Measurements from ENCODE around the gene MIEF1.

- TF ChIP-seq EZH2 (IDR thresholded peaks at IDR 0.05; ENCODE audit: low read depth, low read length, severe bottlenecking), result no peak
- TF ChIP-seq SUZ12 (IDR thresholded peaks at IDR 0.05; ENCODE audit: low read length), result no peak
- TF ChIP-seq, protein P1, sequence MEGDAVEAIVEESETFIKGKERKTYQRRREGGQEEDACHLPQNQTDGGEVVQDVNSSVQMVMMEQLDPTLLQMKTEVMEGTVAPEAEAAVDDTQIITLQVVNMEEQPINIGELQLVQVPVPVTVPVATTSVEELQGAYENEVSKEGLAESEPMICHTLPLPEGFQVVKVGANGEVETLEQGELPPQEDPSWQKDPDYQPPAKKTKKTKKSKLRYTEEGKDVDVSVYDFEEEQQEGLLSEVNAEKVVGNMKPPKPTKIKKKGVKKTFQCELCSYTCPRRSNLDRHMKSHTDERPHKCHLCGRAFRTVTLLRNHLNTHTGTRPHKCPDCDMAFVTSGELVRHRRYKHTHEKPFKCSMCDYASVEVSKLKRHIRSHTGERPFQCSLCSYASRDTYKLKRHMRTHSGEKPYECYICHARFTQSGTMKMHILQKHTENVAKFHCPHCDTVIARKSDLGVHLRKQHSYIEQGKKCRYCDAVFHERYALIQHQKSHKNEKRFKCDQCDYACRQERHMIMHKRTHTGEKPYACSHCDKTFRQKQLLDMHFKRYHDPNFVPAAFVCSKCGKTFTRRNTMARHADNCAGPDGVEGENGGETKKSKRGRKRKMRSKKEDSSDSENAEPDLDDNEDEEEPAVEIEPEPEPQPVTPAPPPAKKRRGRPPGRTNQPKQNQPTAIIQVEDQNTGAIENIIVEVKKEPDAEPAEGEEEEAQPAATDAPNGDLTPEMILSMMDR (IDR thresholded peaks at IDR 0.05; ENCODE audit: control extremely low read depth in 1 of 3, insufficient read depth in 1 of 3, low read depth in 1 of 3, low read length in 3 of 3), result no peak
- TF ChIP-seq TAF1 (IDR thresholded peaks at IDR 0.05; ENCODE audit: low read depth, low read length), result no peak
- TF ChIP-seq GABPA (IDR thresholded peaks at IDR 0.05; ENCODE audit: borderline replicate concordance, insufficient read depth, low read length), result no peak
- TF ChIP-seq POLR2A (IDR thresholded peaks at IDR 0.05; ENCODE audit: control extremely low read depth in 1 of 2, low read depth in 2 of 2, low read length in 2 of 2), result no peak
- TF ChIP-seq ZNF274 (IDR thresholded peaks at IDR 0.05; ENCODE audit: borderline replicate concordance, extremely low read depth, low read length), result no peak
- TF ChIP-seq SP2 (IDR thresholded peaks at IDR 0.05; ENCODE audit: low read length), result no peak
- no peak for TF ChIP-seq SP1 (IDR thresholded peaks at IDR 0.05; ENCODE audit: low read depth, low read length)
- no peak for TF ChIP-seq RAD21 (IDR thresholded peaks at IDR 0.05 in 1 of 2, conservative IDR thresholded peaks at IDR 0.05 in 1 of 2; ENCODE audit: low read depth in 2 of 2, low read length in 2 of 2)
Measured at GRCh38 chr22:39527481-39527961, 25.4 kb downstream of the MIEF1 start.
